ENCODE measurements around the gene CHD6. TPM values are rescaled to one million over a fixed set of nuclear protein-coding genes. Genes with fewer than 3 reads are reported as not detected.

Gene CHD6
- total and polyA plus RNA-seq, 8 donors, result 9.8 to 32.6 (median 19.5) TPM

- Histone ChIP-seq H3K27me3 (no peaks in the 10 kb centered on the region), H3K9me3 (no peaks in the 10 kb centered on the region), H3K27ac (no peak overlapping the region), H3K4me3 (no peak overlapping the region), H3K36me3 (peaks cover 0 to 2% (median 0%) of the 10 kb centered on the region in 3 donors), H3K4me1 (peaks cover 13 to 25% (median 25%) of the 10 kb centered on the region in 3 donors)
- no peak for TF ChIP-seq CTCF (IDR thresholded peaks at IDR 0.05)
- ATAC-seq (no peak), DNase-seq (no peak), FAIRE-seq (no peak)
- WGBS, 2 donors, result 94 to 95% methylated on average over 1 of the region's 1 CpG
- intact Hi-C loops (cut with DNase I), result no loop called here
Measured at GRCh38 chr20:41478026-41478425, 140.2 kb downstream of the CHD6 start.

GRCh38 chr20:41476446-41476845, 141.7 kb downstream of the CHD6 start:
- no peaks in the 10 kb centered on the region for H3K36me3 ChIP-seq
- intact Hi-C loops (cut with DNase I), result no loop called here
- DNase-seq (no peak), FAIRE-seq (no peak), ATAC-seq (peak; percentile 15 to 49 (median 38))
- 85 to 89% methylated on average over 1 of the region's 1 CpG for WGBS, 2 donors
- H3K9me3 ChIP-seq, result no peaks in the 10 kb centered on the region
- no peaks in the 10 kb centered on the region for H3K27me3 ChIP-seq
- H3K27ac ChIP-seq, result peak overlapping the region in 3 of 4 donors; percentile 49 to 87 (median 67)
- no peak overlapping the region for H3K4me3 ChIP-seq
- H3K4me1 ChIP-seq, result peaks cover 13 to 27% (median 25%) of the 10 kb centered on the region in 3 donors
- TF ChIP-seq CTCF (IDR thresholded peaks at IDR 0.05), result no peak

GRCh38 chr20:41476013-41476441, 142.2 kb downstream of the CHD6 start:
- no peaks in the 10 kb centered on the region for H3K27me3 ChIP-seq
- no peak for TF ChIP-seq CTCF (IDR thresholded peaks at IDR 0.05)
- H3K27ac ChIP-seq, result peak overlapping the region in 3 of 4 donors; percentile 49 to 87 (median 67)
- intact Hi-C loops (cut with DNase I), result no loop called here
- FAIRE-seq, result peak; percentile 5
- H3K9me3 ChIP-seq, result no peaks in the 10 kb centered on the region
- peaks cover 13 to 30% (median 27%) of the 10 kb centered on the region in 3 donors for H3K4me1 ChIP-seq
- H3K4me3 ChIP-seq, result no peak overlapping the region
- ATAC-seq, result peak; percentile 92 to 95 (median 94)
- no peaks in the 10 kb centered on the region for H3K36me3 ChIP-seq
- peak in 4 of 6 donors; percentile 50 to 79 (median 72) for DNase-seq

- peak; percentile 56 to 75 (median 64) for ATAC-seq
Measured at GRCh38 chr20:41475503-41475902, 142.7 kb downstream of the CHD6 start.

More at GRCh38 chr20:41475503-41475902, 142.7 kb downstream of the CHD6 start:
- no peaks in the 10 kb centered on the region for H3K36me3 ChIP-seq
- H3K4me1 ChIP-seq, result peaks cover 13 to 35% (median 30%) of the 10 kb centered on the region in 3 donors
- H3K27me3 ChIP-seq, result no peaks in the 10 kb centered on the region
- H3K9me3 ChIP-seq, result no peaks in the 10 kb centered on the region
- TF ChIP-seq CTCF (IDR thresholded peaks at IDR 0.05), result no peak
- 9 to 13% methylated on average over 1 of the region's 1 CpG for WGBS, 2 donors
- no peak overlapping the region for H3K4me3 ChIP-seq
- DNase-seq (peak in 1 of 6 donors; percentile 32), FAIRE-seq (no peak)
- intact Hi-C loops (cut with DNase I), result no loop called here
- peak overlapping the region in 3 of 4 donors; percentile 49 to 87 (median 67) for H3K27ac ChIP-seq

All from pancreas (tissue), 10 donors.